Osteocyte (in vitro differentiated cells): ENCODE measurements around the gene COQ4. TPM values are rescaled to one million over a fixed set of nuclear protein-coding genes. Genes with fewer than 3 reads are reported as not detected.
A peak's percentile ranks its signal among the peaks of the same experiment; 100 is the strongest.

Experiments
- DNase-seq: peaks from one replicate; pipeline ENCODE4 v3.0.0; 2021; ENCODE audit warnings: mixed read lengths; ENCODE audit not compliant: unreplicated experiment; ENCODE audit errors: extremely low spot score
- H3K27ac Mint-ChIP-seq: one replicate; pipeline ENCODE4 v1.8.0; 2021; ENCODE audit warnings: mild to moderate bottlenecking, mixed read lengths; ENCODE audit not compliant: unreplicated experiment
- H3K27me3 Mint-ChIP-seq: one replicate; pipeline ENCODE4 v1.8.0; 2021; ENCODE audit warnings: mixed read lengths; ENCODE audit not compliant: unreplicated experiment
- H3K36me3 Mint-ChIP-seq: one replicate; pipeline ENCODE4 v1.8.0; 2021; ENCODE audit warnings: mixed read lengths; ENCODE audit not compliant: unreplicated experiment
- H3K4me1 Mint-ChIP-seq: one replicate; pipeline ENCODE4 v1.8.0; 2021; ENCODE audit warnings: mixed read lengths; ENCODE audit not compliant: unreplicated experiment
- H3K4me3 Mint-ChIP-seq: one replicate; pipeline ENCODE4 v1.8.0; 2021; ENCODE audit warnings: mild to moderate bottlenecking, moderate library complexity, mixed read lengths; ENCODE audit not compliant: unreplicated experiment
- H3K9me3 Mint-ChIP-seq: one replicate; pipeline ENCODE4 v1.8.0; 2021; ENCODE audit warnings: mixed read lengths; ENCODE audit not compliant: unreplicated experiment
- CTCF ChIP-seq: fragments of 200-600 bp; sonication (generic); IDR thresholded peaks from 2 replicates; pipeline ENCODE4 v1.5.0; 2021; ENCODE audit warnings: antibody characterized with exemption, mild to moderate bottlenecking, moderate library complexity
- total RNA-seq: library from RNA; stranded (reverse); gene quantifications from 2 replicates; pipeline ENCODE4 v1.2.1, GENCODE V29; 2021

Gene COQ4
- total RNA-seq, 1 donor from 2014 or later: 38.4 TPM

GRCh38 chr9:128324401-128324800 lies 1.8 kb downstream of the COQ4 start:
- H3K4me3 Mint-ChIP-seq: peak overlapping the region; percentile 16
- peak overlapping the region; percentile 6 for H3K27ac Mint-ChIP-seq
- peaks cover 13% of the 10 kb centered on the region for H3K36me3 Mint-ChIP-seq

GRCh38 chr9:128325629-128326028 lies 3.0 kb downstream of the COQ4 start:
- no peak overlapping the region for H3K4me3 Mint-ChIP-seq
- peaks cover 18% of the 10 kb centered on the region for H3K4me1 Mint-ChIP-seq
- no peaks in the 10 kb centered on the region for H3K9me3 Mint-ChIP-seq
- no peak overlapping the region for H3K27ac Mint-ChIP-seq
- no peak for TF ChIP-seq CTCF
- H3K36me3 Mint-ChIP-seq: peaks cover 13% of the 10 kb centered on the region
- no peak for DNase-seq
- no peaks in the 10 kb centered on the region for H3K27me3 Mint-ChIP-seq

More at GRCh38 chr9:128324401-128324800, 1.8 kb downstream of the COQ4 start:
- no peak for TF ChIP-seq CTCF
- peaks cover 18% of the 10 kb centered on the region for H3K4me1 Mint-ChIP-seq
- H3K9me3 Mint-ChIP-seq: no peaks in the 10 kb centered on the region
- no peaks in the 10 kb centered on the region for H3K27me3 Mint-ChIP-seq
- DNase-seq: no peak

GRCh38 chr9:128333451-128333869 lies 10.8 kb downstream of the COQ4 start:
- H3K27ac Mint-ChIP-seq: no peak overlapping the region
- no peak overlapping the region for H3K4me3 Mint-ChIP-seq
- no peaks in the 10 kb centered on the region for H3K27me3 Mint-ChIP-seq
- DNase-seq: no peak
- TF ChIP-seq CTCF: no peak
- H3K36me3 Mint-ChIP-seq: peaks cover 7% of the 10 kb centered on the region
- no peaks in the 10 kb centered on the region for H3K9me3 Mint-ChIP-seq
- H3K4me1 Mint-ChIP-seq: no peaks in the 10 kb centered on the region

DNA sequence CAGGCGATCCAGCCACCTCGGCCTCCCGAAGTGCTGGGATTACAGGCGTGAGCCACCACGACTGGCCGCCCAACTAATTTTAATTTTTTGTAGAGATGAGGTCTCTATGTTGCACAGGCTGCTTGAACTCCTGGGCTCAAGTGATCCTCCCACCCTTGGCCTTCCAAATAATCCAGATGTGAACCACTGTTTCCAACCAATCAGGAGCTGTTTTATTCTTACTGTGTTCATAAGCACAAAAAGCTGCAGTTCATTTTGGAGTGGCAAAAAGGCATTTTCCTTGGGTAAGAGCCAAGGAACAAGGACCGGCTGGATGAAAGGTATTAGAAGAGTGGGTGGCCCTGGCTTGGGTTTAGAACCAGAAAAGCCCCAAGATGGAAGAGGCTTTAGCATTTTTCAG lies 12.5 kb downstream of the COQ4 start:
- Mint-ChIP-seq H3K4me3 (no peak overlapping the region), H3K9me3 (no peaks in the 10 kb centered on the region), H3K27ac (no peak overlapping the region), H3K27me3 (no peaks in the 10 kb centered on the region), H3K36me3 (peaks cover 5% of the 10 kb centered on the region), H3K4me1 (no peaks in the 10 kb centered on the region)
- TF ChIP-seq CTCF: no peak
- no peak for DNase-seq

- DNase-seq: no peak
- Mint-ChIP-seq H3K36me3 (peaks cover 5% of the 10 kb centered on the region), H3K9me3 (no peaks in the 10 kb centered on the region), H3K27ac (no peak overlapping the region), H3K4me3 (no peak overlapping the region), H3K27me3 (no peaks in the 10 kb centered on the region), H3K4me1 (no peaks in the 10 kb centered on the region)
- no peak for TF ChIP-seq CTCF
These were observed 13.3 kb downstream of the COQ4 start for GRCh38 chr9:128335914-128336313.
